Neuronal stem cell (in vitro differentiated cells): ENCODE results near the gene DPH3.

Experiments used
- DNase-seq: peaks from one replicate; pipeline ENCODE4 v3.0.0-alpha.2; 2013; ENCODE audit warnings: low spot score
- H2AFZ ChIP-seq: one replicate; pipeline ENCODE4 v1.6.1; 2013; ENCODE audit warnings: mild to moderate bottlenecking, low read length, inconsistent platforms
- H2AK5ac ChIP-seq: 2 replicates; pipeline ENCODE4 v1.6.1; 2013; ENCODE audit warnings: low read depth, mild to moderate bottlenecking, inconsistent platforms, low read length, moderate library complexity, mixed read lengths
- H2BK120ac ChIP-seq: 2 replicates; pipeline ENCODE4 v1.6.1; 2013; ENCODE audit warnings: low read depth, mild to moderate bottlenecking, inconsistent platforms, low read length, moderate library complexity, mixed read lengths
- H2BK12ac ChIP-seq: one replicate; pipeline ENCODE4 v1.6.1; 2013; ENCODE audit warnings: low read length, inconsistent platforms
- H2BK15ac ChIP-seq: 2 replicates; pipeline ENCODE4 v1.6.1; 2013; ENCODE audit warnings: mild to moderate bottlenecking, low read length, inconsistent platforms, mixed read lengths
- H2BK5ac ChIP-seq: one replicate; pipeline ENCODE4 v1.6.1; 2013; ENCODE audit warnings: inconsistent platforms, mild to moderate bottlenecking, low read length, moderate library complexity
- H3K14ac ChIP-seq: one replicate; pipeline ENCODE4 v1.6.1; 2013; ENCODE audit warnings: low read length, inconsistent platforms
- H3K18ac ChIP-seq: 2 replicates; pipeline ENCODE4 v1.6.1; 2013; ENCODE audit warnings: low read length, inconsistent platforms
- H3K23ac ChIP-seq: 2 replicates; pipeline ENCODE4 v1.6.1; 2013; ENCODE audit warnings: low read depth, mild to moderate bottlenecking, mixed read lengths, low read length, inconsistent platforms; ENCODE audit not compliant: poor library complexity
- H3K27ac ChIP-seq: replicated peaks from 3 replicates; pipeline ENCODE4 v1.5.1; 2013; ENCODE audit warnings: low read length, inconsistent platforms
- H3K27me3 ChIP-seq, 3 experiments: 2 replicates each; pipeline ENCODE4 v1.6.1; 2013; ENCODE audit warnings: low read length in 3 of 3, mild to moderate bottlenecking in 2 of 3, inconsistent platforms in 1 of 3, low read depth in 1 of 3, mixed read lengths in 1 of 3, moderate library complexity in 1 of 3; ENCODE audit not compliant: control insufficient read depth in 3 of 3, insufficient read depth in 3 of 3
- H3K36me3 ChIP-seq, 2 donors: replicated peaks in 1 of 2; 2 replicates each; pipeline ENCODE4 v1.6.1; 2013; ENCODE audit warnings: low read length in 2 of 2; ENCODE audit not compliant: control insufficient read depth in 2 of 2, insufficient read depth in 2 of 2
- H3K4ac ChIP-seq: 2 replicates; pipeline ENCODE4 v1.6.1; 2013; ENCODE audit warnings: inconsistent platforms, mild to moderate bottlenecking, low read length, moderate library complexity
- H3K4me1 ChIP-seq, 2 donors: 1 replicate in 1 of 2; 2 replicates in 1 of 2; pipeline ENCODE4 v1.6.1; 2013; ENCODE audit warnings: low read length in 2 of 2, low read depth in 1 of 2; ENCODE audit not compliant: control insufficient read depth in 2 of 2, insufficient read depth in 1 of 2
- H3K4me2 ChIP-seq: one replicate; pipeline ENCODE4 v1.6.1; 2013; ENCODE audit warnings: mild to moderate bottlenecking, low read length, inconsistent platforms; ENCODE audit not compliant: insufficient read depth, poor library complexity, severe bottlenecking
- H3K4me3 ChIP-seq, 2 donors: 2 replicates each; pipeline ENCODE4 v1.5.1; 2013; ENCODE audit warnings: low read length in 2 of 2, mild to moderate bottlenecking in 2 of 2, inconsistent platforms in 1 of 2, moderate library complexity in 1 of 2
- H3K79me1 ChIP-seq: one replicate; pipeline ENCODE4 v1.6.1; 2013; ENCODE audit warnings: low read depth, mild to moderate bottlenecking, inconsistent platforms, low read length, moderate library complexity
- H3K9ac ChIP-seq: one replicate; pipeline ENCODE4 v1.6.1; 2013; ENCODE audit warnings: mild to moderate bottlenecking, low read depth, low read length, inconsistent platforms; ENCODE audit not compliant: poor library complexity
- H3K9me3 ChIP-seq, 2 donors: replicated peaks in 1 of 2; 2 replicates each; pipeline versions ENCODE3 to v1.6.1; 2013; ENCODE audit warnings: low read length in 2 of 2, mild to moderate bottlenecking in 2 of 2, inconsistent platforms in 1 of 2, low read depth in 1 of 2, mixed read lengths in 1 of 2, moderate library complexity in 1 of 2; ENCODE audit not compliant: control insufficient read depth in 2 of 2, insufficient read depth in 1 of 2
- H4K8ac ChIP-seq: one replicate; pipeline ENCODE4 v1.6.1; 2013; ENCODE audit warnings: low read depth, mild to moderate bottlenecking, inconsistent platforms, low read length, moderate library complexity
- H4K91ac ChIP-seq: one replicate; pipeline ENCODE4 v1.6.1; 2013; ENCODE audit warnings: low read length, low read depth, mild to moderate bottlenecking, inconsistent platforms; ENCODE audit not compliant: poor library complexity
- WGBS, 2 donors: extraction: QIAGEN DNeasy Blood & Tissue Kit; methylation state at CpG; one replicate each; pipeline ENCODE4 v1.1.7; 2013; ENCODE audit warnings: missing lambda C conversion rate in 2 of 2, mixed read lengths in 1 of 2; ENCODE audit not compliant: insufficient read length in 2 of 2, insufficient replicate concordance in 1 of 2; ENCODE audit errors: extremely low coverage in 2 of 2; 5-methylcytosine and 5-hydroxymethylcytosine counted together

Gene DPH3

GRCh38 chr3:16270855-16271254 lies 6.1 kb upstream of the DPH3 start:
- Histone ChIP-seq H3K27ac (no peak overlapping the region), H3K4ac (no peak overlapping the region), H2AFZ (no peak overlapping the region), H2BK15ac (no peak overlapping the region), H3K4me2 (no peak overlapping the region), H3K9me3 (no peaks in the 10 kb centered on the region), H2BK12ac (no peak overlapping the region), H3K36me3 (peaks cover 5 to 64% of the 10 kb centered on the region in 2 donors), H4K8ac (no peak overlapping the region), H3K79me1 (no peaks in the 10 kb centered on the region), H2BK5ac (no peak overlapping the region), H3K4me1 (peaks cover 0 to 2% of the 10 kb centered on the region in 2 donors), H3K14ac (no peak overlapping the region), H3K27me3 (no peaks in the 10 kb centered on the region), H2AK5ac (no peak overlapping the region), H3K9ac (no peak overlapping the region), H3K4me3 (no peak overlapping the region), H3K18ac (no peak overlapping the region), H4K91ac (no peak overlapping the region), H2BK120ac (no peak overlapping the region), H3K23ac (no peak overlapping the region)
- WGBS, 2 donors, result no CpG with 5 or more reads among the region's 10 CpGs
- no peak for DNase-seq

- Histone ChIP-seq H2AFZ (no peak overlapping the region), H4K91ac (no peak overlapping the region), H3K4me2 (no peak overlapping the region), H2BK120ac (no peak overlapping the region), H3K14ac (no peak overlapping the region), H3K4me3 (no peak overlapping the region), H3K9ac (no peak overlapping the region), H2BK15ac (no peak overlapping the region), H4K8ac (no peak overlapping the region), H2BK5ac (no peak overlapping the region), H3K4me1 (peaks cover 2 to 3% of the 10 kb centered on the region in 2 donors), H3K4ac (no peak overlapping the region), H3K23ac (no peak overlapping the region), H2AK5ac (no peak overlapping the region), H3K27ac (no peak overlapping the region), H2BK12ac (no peak overlapping the region), H3K36me3 (peaks cover 3 to 31% of the 10 kb centered on the region in 2 donors), H3K18ac (no peak overlapping the region), H3K27me3 (no peaks in the 10 kb centered on the region), H3K9me3 (no peaks in the 10 kb centered on the region), H3K79me1 (peaks cover 7% of the 10 kb centered on the region)
- DNase-seq, result no peak
- WGBS, 2 donors, result no CpG with 5 or more reads among the region's 3 CpGs
Observed at GRCh38 chr3:16266714-16267113, 2.0 kb upstream of the DPH3 start.

GRCh38 chr3:16265455-16265786 lies 678 bp upstream of the DPH3 start:
- Histone ChIP-seq H3K36me3 (peaks cover 0 to 28% of the 10 kb centered on the region in 2 donors), H2BK5ac (peak overlapping the region; percentile 91), H3K4ac (peak overlapping the region; percentile 68), H3K9ac (peak overlapping the region; percentile 94), H3K18ac (peak overlapping the region; percentile 97), H4K8ac (peak overlapping the region; percentile 68), H3K23ac (peak overlapping the region; percentile 90), H3K27ac (no peak overlapping the region), H2BK15ac (no peak overlapping the region), H4K91ac (no peak overlapping the region), H3K4me3 (peak overlapping the region; percentile 81 to 94), H3K9me3 (no peaks in the 10 kb centered on the region), H3K27me3 (no peaks in the 10 kb centered on the region), H3K14ac (peak overlapping the region; percentile 85), H3K4me2 (peak overlapping the region; percentile 71), H2BK12ac (no peak overlapping the region), H3K4me1 (peaks cover 2 to 3% of the 10 kb centered on the region in 2 donors), H2AFZ (peak overlapping the region; percentile 92), H2AK5ac (no peak overlapping the region), H3K79me1 (peaks cover 7% of the 10 kb centered on the region), H2BK120ac (no peak overlapping the region)
- DNase-seq, result no peak
- WGBS, 2 donors, result no CpG with 5 or more reads among the region's 6 CpGs

GRCh38 chr3:16264174-16264707 lies 502 bp downstream of the DPH3 start:
- Histone ChIP-seq H3K4ac (peak overlapping the region; percentile 71), H3K23ac (peak overlapping the region; percentile 90), H3K4me1 (peaks cover 2 to 3% of the 10 kb centered on the region in 2 donors), H2BK120ac (peak overlapping the region; percentile 75), H2AK5ac (peak overlapping the region; percentile 38), H2BK12ac (no peak overlapping the region), H3K79me1 (peaks cover 7% of the 10 kb centered on the region), H4K91ac (no peak overlapping the region), H3K9me3 (no peaks in the 10 kb centered on the region), H3K4me2 (peak overlapping the region; percentile 87), H3K14ac (peak overlapping the region; percentile 42), H3K27ac (no peak overlapping the region), H3K9ac (peak overlapping the region; percentile 98), H2BK5ac (no peak overlapping the region), H2AFZ (peak overlapping the region; percentile 92), H3K18ac (peak overlapping the region; percentile 84), H3K4me3 (peak overlapping the region; percentile 81 to 92), H3K27me3 (no peaks in the 10 kb centered on the region), H3K36me3 (peaks cover 3 to 28% of the 10 kb centered on the region in 2 donors), H4K8ac (peak overlapping the region; percentile 74), H2BK15ac (no peak overlapping the region)
- no CpG with 5 or more reads among the region's 21 CpGs for WGBS, 2 donors
- no peak for DNase-seq
